HepG2 (cell line): ENCODE data around the gene PRM2. TPM values are rescaled to one million over a fixed set of nuclear protein-coding genes. Genes with fewer than 3 reads are reported as not detected.

Source experiments
- FOXJ3 ChIP-seq: sonication (generic); formaldehyde crosslinking; IDR thresholded peaks from 2 replicates; pipeline ENCODE4 v1.4.0; 2020; ENCODE audit warnings: missing genetic modification reagents, mild to moderate bottlenecking, borderline replicate concordance
- GABPB1 ChIP-seq: IDR thresholded peaks from 2 replicates; pipeline ENCODE4 v1.6.1; 2016; ENCODE audit warnings: mild to moderate bottlenecking, missing genetic modification reagents, moderate library complexity, missing compliant biosample characterization
- MED1 ChIP-seq: sonication (generic); formaldehyde crosslinking; IDR thresholded peaks from 2 replicates; pipeline ENCODE4 v1.4.0; 2020; ENCODE audit warnings: missing genetic modification reagents
- SOX6 ChIP-seq, 2 experiments: fragments of 450-650 bp in 1 of 2; sonication (generic) in 1 of 2; formaldehyde crosslinking in 1 of 2; IDR thresholded peaks; 2 replicates each; pipeline versions ENCODE4 v1.4.0 to v1.6.1; 2017 to 2020; ENCODE audit warnings: antibody characterized with exemption in 1 of 2, mild to moderate bottlenecking in 1 of 2, missing genetic modification reagents in 1 of 2
- TBP ChIP-seq: sonication (generic); formaldehyde crosslinking; IDR thresholded peaks from 2 replicates; pipeline ENCODE4 v1.5.0; 2020; ENCODE audit warnings: missing genetic modification reagents
- U2AF2 ChIP-seq: fragments of 200-400 bp; formaldehyde crosslinking; IDR thresholded peaks from 2 replicates; pipeline ENCODE4 v1.6.1; 2017; ENCODE audit warnings: low read depth, mild to moderate bottlenecking, low read length
- ZC3H4 ChIP-seq: sonication (generic); formaldehyde crosslinking; IDR thresholded peaks from 2 replicates; pipeline ENCODE4 v1.4.0; 2020; ENCODE audit warnings: missing genetic modification reagents, borderline replicate concordance
- ZNF292 ChIP-seq: sonication (generic); formaldehyde crosslinking; IDR thresholded peaks from 2 replicates; pipeline ENCODE4 v1.8.1; 2022; ENCODE audit warnings: mild to moderate bottlenecking, low read depth, missing genetic modification reagents, borderline replicate concordance
- ZNF3 ChIP-seq: IDR thresholded peaks from 2 replicates; pipeline ENCODE4 v1.7.0; 2017; ENCODE audit warnings: inconsistent platforms
- ZNF549 ChIP-seq: sonication (generic); formaldehyde crosslinking; IDR thresholded peaks from 2 replicates; pipeline ENCODE4 v1.5.0; 2020; ENCODE audit warnings: missing genetic modification reagents
- polyA plus RNA-seq, 8 experiments: library from polyadenylated mRNA; depleted of rRNA in 3 of 8; stranded (reverse) in 7 of 8; unstranded in 1 of 8; fragments of >200 nt; fragmentation: Illumina TruSeq in 4 of 8; extraction: Trizol in 4 of 8; gene quantifications; 2 replicates each; pipeline versions ENCODE4 v1.2.1 to v1.2.3, GENCODE V29; 2011 to 2016; ENCODE audit warnings: low read depth in 4 of 8, missing spikeins in 1 of 8, mixed read lengths in 1 of 8; ENCODE audit not compliant: insufficient read depth in 1 of 8
- total RNA-seq, 5 experiments: library from RNA; depleted of rRNA; stranded (reverse); fragments of >200 nt; fragmentation: Illumina TruSeq; extraction: Trizol; gene quantifications; 2 replicates each; pipeline ENCODE4 v1.2.3, GENCODE V29; 2016; ENCODE audit warnings: low read depth in 1 of 5
- TF ChIP-seq, protein P1 (sequence below): sonication (generic); formaldehyde crosslinking; IDR thresholded peaks from 2 replicates; pipeline ENCODE4 v1.4.0; 2020; ENCODE audit warnings: missing genetic modification reagents, borderline replicate concordance
- TF ChIP-seq, protein P2 (sequence below): sonication (generic); formaldehyde crosslinking; conservative IDR thresholded peaks from 2 replicates; pipeline ENCODE4 v1.4.0; 2020; ENCODE audit warnings: missing genetic modification reagents
- TF ChIP-seq, protein P3 (sequence below): IDR thresholded peaks from 2 replicates; pipeline ENCODE4 v1.6.1; 2016; ENCODE audit warnings: mild to moderate bottlenecking
- TF ChIP-seq, protein P4 (sequence below): sonication (generic); formaldehyde crosslinking; IDR thresholded peaks from 2 replicates; pipeline ENCODE4 v1.9.0; 2022; ENCODE audit warnings: missing genetic modification reagents, mild to moderate bottlenecking, borderline replicate concordance
- TF ChIP-seq, protein P5 (sequence below): sonication (generic); formaldehyde crosslinking; IDR thresholded peaks from 2 replicates; pipeline ENCODE4 v1.4.0; 2020; ENCODE audit warnings: missing genetic modification reagents

The PRM2 gene
- total and polyA plus RNA-seq, 2 of the 13 experiments (the other 11 are each of a cell fraction or from before 2014, with no cell fraction given): 0.54 TPM; not detected in 1

DNA sequence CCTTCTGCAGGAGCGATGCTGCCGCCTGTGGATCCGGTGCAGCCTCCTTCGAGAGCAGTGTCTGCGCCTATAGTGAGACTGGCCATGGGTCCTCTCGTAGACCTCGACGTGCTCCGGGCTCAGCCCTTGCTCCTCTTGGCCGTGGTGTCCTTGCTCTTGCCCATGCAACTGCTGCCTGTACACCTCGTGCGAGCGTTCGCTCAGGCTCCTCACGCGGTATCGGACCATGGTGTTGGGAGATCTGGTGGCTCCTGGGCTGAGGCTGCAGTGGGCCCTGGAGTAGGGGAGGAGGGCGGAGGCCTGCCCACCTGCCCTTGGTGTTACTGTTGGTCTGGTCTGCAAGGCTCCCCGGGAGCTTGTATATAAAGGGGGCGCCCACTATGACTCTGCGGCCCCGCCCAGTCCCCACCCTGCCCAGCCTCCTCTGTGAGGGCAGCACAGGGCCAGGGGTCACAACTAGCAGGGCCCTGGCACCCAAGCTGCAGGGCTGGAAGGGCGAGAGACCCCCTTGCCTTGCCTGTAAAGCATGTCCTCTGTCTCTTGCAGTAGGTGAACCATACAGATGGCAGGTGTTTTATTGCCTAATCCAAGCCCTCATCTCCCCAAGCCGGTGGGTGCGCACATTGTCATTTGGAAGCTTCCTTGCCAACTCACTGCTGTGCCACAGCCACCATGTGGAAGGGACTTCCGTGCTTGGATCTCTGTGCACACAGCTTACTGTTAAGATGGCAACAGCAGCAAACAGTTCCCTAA is at the start of gene PRM2 (continued):
- TF ChIP-seq GABPB1: peak; percentile 20; the same call in 1 of the 2 replicates
- TF ChIP-seq, protein P1, sequence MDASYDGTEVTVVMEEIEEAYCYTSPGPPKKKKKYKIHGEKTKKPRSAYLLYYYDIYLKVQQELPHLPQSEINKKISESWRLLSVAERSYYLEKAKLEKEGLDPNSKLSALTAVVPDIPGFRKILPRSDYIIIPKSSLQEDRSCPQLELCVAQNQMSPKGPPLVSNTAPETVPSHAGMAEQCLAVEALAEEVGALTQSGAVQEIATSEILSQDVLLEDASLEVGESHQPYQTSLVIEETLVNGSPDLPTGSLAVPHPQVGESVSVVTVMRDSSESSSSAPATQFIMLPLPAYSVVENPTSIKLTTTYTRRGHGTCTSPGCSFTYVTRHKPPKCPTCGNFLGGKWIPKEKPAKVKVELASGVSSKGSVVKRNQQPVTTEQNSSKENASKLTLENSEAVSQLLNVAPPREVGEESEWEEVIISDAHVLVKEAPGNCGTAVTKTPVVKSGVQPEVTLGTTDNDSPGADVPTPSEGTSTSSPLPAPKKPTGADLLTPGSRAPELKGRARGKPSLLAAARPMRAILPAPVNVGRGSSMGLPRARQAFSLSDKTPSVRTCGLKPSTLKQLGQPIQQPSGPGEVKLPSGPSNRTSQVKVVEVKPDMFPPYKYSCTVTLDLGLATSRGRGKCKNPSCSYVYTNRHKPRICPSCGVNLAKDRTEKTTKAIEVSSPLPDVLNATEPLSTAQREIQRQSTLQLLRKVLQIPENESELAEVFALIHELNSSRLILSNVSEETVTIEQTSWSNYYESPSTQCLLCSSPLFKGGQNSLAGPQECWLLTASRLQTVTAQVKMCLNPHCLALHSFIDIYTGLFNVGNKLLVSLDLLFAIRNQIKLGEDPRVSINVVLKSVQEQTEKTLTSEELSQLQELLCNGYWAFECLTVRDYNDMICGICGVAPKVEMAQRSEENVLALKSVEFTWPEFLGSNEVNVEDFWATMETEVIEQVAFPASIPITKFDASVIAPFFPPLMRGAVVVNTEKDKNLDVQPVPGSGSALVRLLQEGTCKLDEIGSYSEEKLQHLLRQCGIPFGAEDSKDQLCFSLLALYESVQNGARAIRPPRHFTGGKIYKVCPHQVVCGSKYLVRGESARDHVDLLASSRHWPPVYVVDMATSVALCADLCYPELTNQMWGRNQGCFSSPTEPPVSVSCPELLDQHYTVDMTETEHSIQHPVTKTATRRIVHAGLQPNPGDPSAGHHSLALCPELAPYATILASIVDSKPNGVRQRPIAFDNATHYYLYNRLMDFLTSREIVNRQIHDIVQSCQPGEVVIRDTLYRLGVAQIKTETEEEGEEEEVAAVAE (CRISPR knock-in tag): no peak
- TF ChIP-seq, protein P2, sequence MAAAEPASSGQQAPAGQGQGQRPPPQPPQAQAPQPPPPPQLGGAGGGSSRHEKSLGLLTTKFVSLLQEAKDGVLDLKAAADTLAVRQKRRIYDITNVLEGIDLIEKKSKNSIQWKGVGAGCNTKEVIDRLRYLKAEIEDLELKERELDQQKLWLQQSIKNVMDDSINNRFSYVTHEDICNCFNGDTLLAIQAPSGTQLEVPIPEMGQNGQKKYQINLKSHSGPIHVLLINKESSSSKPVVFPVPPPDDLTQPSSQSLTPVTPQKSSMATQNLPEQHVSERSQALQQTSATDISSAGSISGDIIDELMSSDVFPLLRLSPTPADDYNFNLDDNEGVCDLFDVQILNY (CRISPR knock-in tag): no peak
- TF ChIP-seq U2AF2: no peak
- 0 out of 2 replicates have a peak, but pooled peaks have one; percentile 22 for TF ChIP-seq ZNF292 (CRISPR knock-in tag)
- TF ChIP-seq TBP (CRISPR knock-in tag): no peak
- TF ChIP-seq ZNF3 (CRISPR knock-in tag): no peak
- no peak for TF ChIP-seq ZNF549 (CRISPR knock-in tag)
- TF ChIP-seq, protein P3, sequence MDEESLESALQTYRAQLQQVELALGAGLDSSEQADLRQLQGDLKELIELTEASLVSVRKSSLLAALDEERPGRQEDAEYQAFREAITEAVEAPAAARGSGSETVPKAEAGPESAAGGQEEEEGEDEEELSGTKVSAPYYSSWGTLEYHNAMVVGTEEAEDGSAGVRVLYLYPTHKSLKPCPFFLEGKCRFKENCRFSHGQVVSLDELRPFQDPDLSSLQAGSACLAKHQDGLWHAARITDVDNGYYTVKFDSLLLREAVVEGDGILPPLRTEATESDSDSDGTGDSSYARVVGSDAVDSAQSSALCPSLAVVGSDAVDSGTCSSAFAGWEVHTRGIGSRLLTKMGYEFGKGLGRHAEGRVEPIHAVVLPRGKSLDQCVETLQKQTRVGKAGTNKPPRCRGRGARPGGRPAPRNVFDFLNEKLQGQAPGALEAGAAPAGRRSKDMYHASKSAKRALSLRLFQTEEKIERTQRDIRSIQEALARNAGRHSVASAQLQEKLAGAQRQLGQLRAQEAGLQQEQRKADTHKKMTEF (CRISPR knock-in tag): no peak
- TF ChIP-seq, protein P4, sequence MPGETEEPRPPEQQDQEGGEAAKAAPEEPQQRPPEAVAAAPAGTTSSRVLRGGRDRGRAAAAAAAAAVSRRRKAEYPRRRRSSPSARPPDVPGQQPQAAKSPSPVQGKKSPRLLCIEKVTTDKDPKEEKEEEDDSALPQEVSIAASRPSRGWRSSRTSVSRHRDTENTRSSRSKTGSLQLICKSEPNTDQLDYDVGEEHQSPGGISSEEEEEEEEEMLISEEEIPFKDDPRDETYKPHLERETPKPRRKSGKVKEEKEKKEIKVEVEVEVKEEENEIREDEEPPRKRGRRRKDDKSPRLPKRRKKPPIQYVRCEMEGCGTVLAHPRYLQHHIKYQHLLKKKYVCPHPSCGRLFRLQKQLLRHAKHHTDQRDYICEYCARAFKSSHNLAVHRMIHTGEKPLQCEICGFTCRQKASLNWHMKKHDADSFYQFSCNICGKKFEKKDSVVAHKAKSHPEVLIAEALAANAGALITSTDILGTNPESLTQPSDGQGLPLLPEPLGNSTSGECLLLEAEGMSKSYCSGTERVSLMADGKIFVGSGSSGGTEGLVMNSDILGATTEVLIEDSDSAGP (CRISPR knock-in tag): no peak; the same call in 1 of the 2 replicates
- no peak for TF ChIP-seq FOXJ3 (CRISPR knock-in tag)
- no peak for TF ChIP-seq SOX6 (IDR thresholded peaks at IDR 0.05)
- TF ChIP-seq SOX6 (CRISPR knock-in tag; IDR thresholded peaks at IDR 0.05): no peak
- no peak for TF ChIP-seq MED1 (CRISPR knock-in tag)
- TF ChIP-seq, protein P5, sequence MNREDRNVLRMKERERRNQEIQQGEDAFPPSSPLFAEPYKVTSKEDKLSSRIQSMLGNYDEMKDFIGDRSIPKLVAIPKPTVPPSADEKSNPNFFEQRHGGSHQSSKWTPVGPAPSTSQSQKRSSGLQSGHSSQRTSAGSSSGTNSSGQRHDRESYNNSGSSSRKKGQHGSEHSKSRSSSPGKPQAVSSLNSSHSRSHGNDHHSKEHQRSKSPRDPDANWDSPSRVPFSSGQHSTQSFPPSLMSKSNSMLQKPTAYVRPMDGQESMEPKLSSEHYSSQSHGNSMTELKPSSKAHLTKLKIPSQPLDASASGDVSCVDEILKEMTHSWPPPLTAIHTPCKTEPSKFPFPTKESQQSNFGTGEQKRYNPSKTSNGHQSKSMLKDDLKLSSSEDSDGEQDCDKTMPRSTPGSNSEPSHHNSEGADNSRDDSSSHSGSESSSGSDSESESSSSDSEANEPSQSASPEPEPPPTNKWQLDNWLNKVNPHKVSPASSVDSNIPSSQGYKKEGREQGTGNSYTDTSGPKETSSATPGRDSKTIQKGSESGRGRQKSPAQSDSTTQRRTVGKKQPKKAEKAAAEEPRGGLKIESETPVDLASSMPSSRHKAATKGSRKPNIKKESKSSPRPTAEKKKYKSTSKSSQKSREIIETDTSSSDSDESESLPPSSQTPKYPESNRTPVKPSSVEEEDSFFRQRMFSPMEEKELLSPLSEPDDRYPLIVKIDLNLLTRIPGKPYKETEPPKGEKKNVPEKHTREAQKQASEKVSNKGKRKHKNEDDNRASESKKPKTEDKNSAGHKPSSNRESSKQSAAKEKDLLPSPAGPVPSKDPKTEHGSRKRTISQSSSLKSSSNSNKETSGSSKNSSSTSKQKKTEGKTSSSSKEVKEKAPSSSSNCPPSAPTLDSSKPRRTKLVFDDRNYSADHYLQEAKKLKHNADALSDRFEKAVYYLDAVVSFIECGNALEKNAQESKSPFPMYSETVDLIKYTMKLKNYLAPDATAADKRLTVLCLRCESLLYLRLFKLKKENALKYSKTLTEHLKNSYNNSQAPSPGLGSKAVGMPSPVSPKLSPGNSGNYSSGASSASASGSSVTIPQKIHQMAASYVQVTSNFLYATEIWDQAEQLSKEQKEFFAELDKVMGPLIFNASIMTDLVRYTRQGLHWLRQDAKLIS: no peak
- TF ChIP-seq ZC3H4 (CRISPR knock-in tag): no peak
